SU-DHL-6 (cell line): Measurements from ENCODE around the gene EFCAB14.

Experiments
- EZH2phosphoT487 ChIP-seq: fragments of 200-600 bp; sonication (generic), shearing (Covaris generic); conservative IDR thresholded peaks from 2 replicates; pipeline ENCODE4 v1.6.1; 2018; ENCODE audit warnings: mild to moderate bottlenecking, antibody characterized with exemption, low read length, moderate library complexity, mixed read lengths
- TF ChIP-seq, protein P1 (sequence below): fragments of 200-600 bp; sonication (generic); IDR thresholded peaks from one replicate; pipeline ENCODE4 v1.5.1; 2017; ENCODE audit warnings: antibody characterized with exemption, mild to moderate bottlenecking, low read length, moderate library complexity; ENCODE audit not compliant: insufficient read depth, poor library complexity, severe bottlenecking

DNA sequence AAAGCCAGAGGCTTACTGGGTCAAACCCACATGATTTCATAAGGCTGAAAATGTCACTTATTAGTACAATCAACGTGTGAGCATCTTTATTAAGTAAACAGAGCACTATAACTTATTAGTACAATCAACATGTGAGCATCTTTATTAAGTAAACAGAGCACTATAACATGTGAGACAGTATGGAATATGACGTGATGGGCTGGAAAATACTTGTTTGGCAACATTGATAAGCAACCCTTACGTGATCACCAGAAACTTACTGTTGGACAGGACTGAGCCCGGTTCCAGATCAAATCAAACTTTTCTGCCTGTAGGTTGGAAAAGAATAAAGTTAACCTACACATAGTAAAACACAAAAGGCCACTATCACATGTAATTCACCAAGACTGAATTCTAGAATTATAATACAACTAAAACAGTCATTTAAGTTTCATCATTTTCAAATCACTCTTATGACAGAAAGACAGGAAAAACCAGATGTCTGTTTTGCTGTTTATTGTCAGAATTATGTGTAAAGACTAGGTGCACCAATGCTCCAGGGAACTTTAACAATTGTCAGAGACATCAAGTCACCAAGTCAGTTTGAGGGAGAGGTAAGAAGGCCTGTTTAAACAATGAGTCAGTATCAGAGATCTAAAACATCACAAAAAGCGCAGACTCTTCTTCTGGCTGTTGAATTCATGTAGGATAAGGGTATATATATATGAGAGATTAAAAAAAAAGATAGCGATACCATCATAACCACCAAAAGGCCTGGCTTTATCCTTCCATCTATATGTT lies 66.4 kb downstream of the EFCAB14 start:
- TF ChIP-seq, protein P1, sequence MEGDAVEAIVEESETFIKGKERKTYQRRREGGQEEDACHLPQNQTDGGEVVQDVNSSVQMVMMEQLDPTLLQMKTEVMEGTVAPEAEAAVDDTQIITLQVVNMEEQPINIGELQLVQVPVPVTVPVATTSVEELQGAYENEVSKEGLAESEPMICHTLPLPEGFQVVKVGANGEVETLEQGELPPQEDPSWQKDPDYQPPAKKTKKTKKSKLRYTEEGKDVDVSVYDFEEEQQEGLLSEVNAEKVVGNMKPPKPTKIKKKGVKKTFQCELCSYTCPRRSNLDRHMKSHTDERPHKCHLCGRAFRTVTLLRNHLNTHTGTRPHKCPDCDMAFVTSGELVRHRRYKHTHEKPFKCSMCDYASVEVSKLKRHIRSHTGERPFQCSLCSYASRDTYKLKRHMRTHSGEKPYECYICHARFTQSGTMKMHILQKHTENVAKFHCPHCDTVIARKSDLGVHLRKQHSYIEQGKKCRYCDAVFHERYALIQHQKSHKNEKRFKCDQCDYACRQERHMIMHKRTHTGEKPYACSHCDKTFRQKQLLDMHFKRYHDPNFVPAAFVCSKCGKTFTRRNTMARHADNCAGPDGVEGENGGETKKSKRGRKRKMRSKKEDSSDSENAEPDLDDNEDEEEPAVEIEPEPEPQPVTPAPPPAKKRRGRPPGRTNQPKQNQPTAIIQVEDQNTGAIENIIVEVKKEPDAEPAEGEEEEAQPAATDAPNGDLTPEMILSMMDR = no peak
- TF ChIP-seq EZH2phosphoT487 = no peak
